Gastrocnemius medialis (tissue), 4 donors: ENCODE measurements around the gene DNAJC17. TPM values are rescaled to one million over a fixed set of nuclear protein-coding genes. Genes with fewer than 3 reads are reported as not detected.

ENCODE experiments used
- ATAC-seq, 2 donors: fragments of 150-250 bp; one replicate each; pipeline ENCODE4 v1.9.1; 2016
- DNase-seq, 2 donors: peaks; one replicate each; pipeline ENCODE4 v3.0.0-alpha.2; 2019
- H3K27ac ChIP-seq, 4 donors: fragments of 200-600 bp; sonication (generic); 1 replicate in 1 of 4; 2 replicates in 3 of 4; pipeline ENCODE4 v1.5.1; 2016 to 2018; ENCODE audit warnings: mild to moderate bottlenecking in 2 of 4, moderate library complexity in 1 of 4
- H3K27me3 ChIP-seq, 3 donors: fragments of 200-600 bp; sonication (generic) in 2 of 3; 1 replicate in 1 of 3; 2 replicates in 2 of 3; pipeline versions ENCODE4 v1.5.1 to v1.6.0; 2016 to 2019; ENCODE audit warnings: mild to moderate bottlenecking in 1 of 3, moderate library complexity in 1 of 3
- H3K36me3 ChIP-seq, 2 donors: fragments of 200-600 bp; sonication (generic) in 1 of 2; one replicate each; pipeline ENCODE4 v1.5.1; 2017 to 2018
- H3K4me1 ChIP-seq, 2 donors: fragments of 200-600 bp; sonication (generic) in 1 of 2; one replicate each; pipeline ENCODE4 v1.5.1; 2016 to 2017; ENCODE audit warnings: mild to moderate bottlenecking in 2 of 2
- H3K4me3 ChIP-seq, 4 donors: fragments of 200-600 bp; sonication (generic) in 3 of 4; 1 replicate in 1 of 4; 2 replicates in 3 of 4; pipeline ENCODE4 v1.5.1; 2016 to 2019; ENCODE audit warnings: mild to moderate bottlenecking in 2 of 4
- H3K9me3 ChIP-seq, 3 donors: fragments of 200-600 bp; sonication (generic) in 2 of 3; 1 replicate in 1 of 3; 2 replicates in 2 of 3; pipeline ENCODE4 v1.5.1; 2016 to 2019
- POLR2A ChIP-seq, 2 donors: fragments of 450-650 bp; IDR thresholded peaks; one replicate each; pipeline ENCODE4 v1.6.1; 2017; ENCODE audit warnings: antibody characterized with exemption in 2 of 2, mild to moderate bottlenecking in 2 of 2, moderate library complexity in 2 of 2
- in situ Hi-C, 4 donors: fragments of 200-750 bp; cut with MboI; loops; one replicate each; pipeline versions ENCODE4 v1.15.0 to v1.8.0; 2017; ENCODE audit warnings: low sequenced_read_pairs in 4 of 4
- intact Hi-C: fragments of 100-400 bp; cut with DNase I; formaldehyde crosslinking; loops from one replicate; pipeline ENCODE4 v1.15.1; 2023; ENCODE audit warnings: low total_unique reads
- total RNA-seq, 4 donors: library from RNA; depleted of rRNA; stranded (reverse); fragments of >200 nt; gene quantifications; one replicate each; pipeline versions ENCODE4 v1.1.0 to v1.2.3, GENCODE V29; 2016
- TF ChIP-seq, protein P1 (sequence below), 5 experiments: fragments of 450-650 bp in 3 of 5; fragments of 200-600 bp in 2 of 5; sonication (generic) in 2 of 5; IDR thresholded peaks in 4 of 5; conservative IDR thresholded peaks in 1 of 5; 1 replicate in 4 of 5; 2 replicates in 1 of 5; pipeline ENCODE4 v1.5.1; 2016 to 2019; ENCODE audit warnings: antibody characterized with exemption in 5 of 5, mild to moderate bottlenecking in 3 of 5, moderate library complexity in 3 of 5

The DNAJC17 gene
- total RNA-seq, 4 donors from 2014 or later, result 5.3 to 25.0 (median 11.4) TPM

DNA sequence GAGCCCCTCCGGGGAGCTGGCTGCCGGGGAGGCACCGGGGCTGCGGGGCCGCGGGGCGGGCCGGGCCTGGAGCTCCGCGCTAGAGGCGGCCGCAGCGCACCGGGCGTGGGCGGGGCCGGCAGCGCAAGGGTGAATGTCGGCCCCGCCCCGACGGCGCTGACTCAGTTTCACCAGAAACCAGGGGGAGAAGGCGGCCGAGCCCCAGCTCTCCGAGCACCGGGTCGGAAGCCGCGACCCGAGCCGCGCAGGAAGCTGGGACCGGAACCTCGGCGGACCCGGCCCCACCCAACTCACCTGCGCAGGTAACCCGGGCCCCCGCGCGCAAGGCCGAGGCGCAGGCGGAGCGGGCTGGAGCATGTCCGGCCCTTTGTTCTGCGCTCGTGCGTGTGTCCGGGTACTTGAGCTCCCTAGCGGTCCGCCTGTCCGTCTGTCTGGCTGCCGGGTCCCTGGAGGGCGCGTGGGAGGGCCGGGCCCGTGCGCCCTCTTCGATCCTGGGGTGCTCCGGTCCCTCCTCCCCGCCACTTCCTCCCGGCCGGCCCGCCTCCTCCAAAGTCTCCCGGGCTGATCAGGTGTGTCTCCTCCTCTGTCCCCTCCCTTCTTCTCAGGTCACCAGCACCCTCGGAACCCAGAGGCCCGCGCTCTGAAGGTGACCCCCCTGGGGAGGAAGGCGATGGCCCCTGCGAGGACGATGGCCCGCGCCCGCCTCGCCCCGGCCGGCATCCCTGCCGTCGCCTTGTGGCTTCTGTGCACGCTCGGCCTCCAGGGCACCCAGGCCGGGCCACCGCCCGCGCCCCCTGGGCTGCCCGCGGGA, 36.8 kb upstream of the DNAJC17 start, which contains the start of gene SPINT1:
Gene SPINT1 (plus strand): TSS at position 164 of the 811 bp plus-strand sequence. CDS start 507 bp downstream, at position 671.
- DNase-seq (no peak), ATAC-seq (no peak)
- in situ Hi-C loops (no loop called here), intact Hi-C loops (no loop called here)
- no peaks in the 10 kb centered on the region for H3K36me3 ChIP-seq
- H3K27ac ChIP-seq, result no peak within 1 kb of the TSS
- H3K4me3 ChIP-seq, result peak within 1 kb of the TSS; percentile 27 to 52 (median 45)
- TF ChIP-seq POLR2A (IDR thresholded peaks at IDR 0.05), result no peak
- no peaks in the 10 kb centered on the region for H3K9me3 ChIP-seq
- H3K4me1 ChIP-seq, result peaks cover 0 to 13% of the 10 kb centered on the region in 2 donors
- peaks cover 24 to 34% (median 29%) of the 10 kb centered on the region in 3 donors for H3K27me3 ChIP-seq

- Histone ChIP-seq H3K27me3 (peaks cover 24 to 34% (median 29%) of the 10 kb centered on the region in 3 donors), H3K4me3 (peak overlapping the region in 3 of 4 donors; percentile 41 to 52 (median 49)), H3K36me3 (no peaks in the 10 kb centered on the region), H3K27ac (no peak overlapping the region), H3K4me1 (peaks cover 0 to 13% of the 10 kb centered on the region in 2 donors), H3K9me3 (no peaks in the 10 kb centered on the region)
- intact Hi-C loops, result no loop called here
- no peak for ATAC-seq
- DNase-seq, result no peak
- in situ Hi-C loops, result no loop called here
- TF ChIP-seq, protein P1, sequence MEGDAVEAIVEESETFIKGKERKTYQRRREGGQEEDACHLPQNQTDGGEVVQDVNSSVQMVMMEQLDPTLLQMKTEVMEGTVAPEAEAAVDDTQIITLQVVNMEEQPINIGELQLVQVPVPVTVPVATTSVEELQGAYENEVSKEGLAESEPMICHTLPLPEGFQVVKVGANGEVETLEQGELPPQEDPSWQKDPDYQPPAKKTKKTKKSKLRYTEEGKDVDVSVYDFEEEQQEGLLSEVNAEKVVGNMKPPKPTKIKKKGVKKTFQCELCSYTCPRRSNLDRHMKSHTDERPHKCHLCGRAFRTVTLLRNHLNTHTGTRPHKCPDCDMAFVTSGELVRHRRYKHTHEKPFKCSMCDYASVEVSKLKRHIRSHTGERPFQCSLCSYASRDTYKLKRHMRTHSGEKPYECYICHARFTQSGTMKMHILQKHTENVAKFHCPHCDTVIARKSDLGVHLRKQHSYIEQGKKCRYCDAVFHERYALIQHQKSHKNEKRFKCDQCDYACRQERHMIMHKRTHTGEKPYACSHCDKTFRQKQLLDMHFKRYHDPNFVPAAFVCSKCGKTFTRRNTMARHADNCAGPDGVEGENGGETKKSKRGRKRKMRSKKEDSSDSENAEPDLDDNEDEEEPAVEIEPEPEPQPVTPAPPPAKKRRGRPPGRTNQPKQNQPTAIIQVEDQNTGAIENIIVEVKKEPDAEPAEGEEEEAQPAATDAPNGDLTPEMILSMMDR (IDR thresholded peaks at IDR 0.05 in 4 of 5, conservative IDR thresholded peaks at IDR 0.05 in 1 of 5), result no peak
- TF ChIP-seq POLR2A (IDR thresholded peaks at IDR 0.05), result no peak
Measured at GRCh38 chr15:40843261-40843884, 36.1 kb upstream of the DNAJC17 start.

GRCh38 chr15:40841741-40842140, 34.5 kb upstream of the DNAJC17 start:
- no peak overlapping the region for H3K4me3 ChIP-seq
- H3K27me3 ChIP-seq, result peaks cover 24 to 34% (median 29%) of the 10 kb centered on the region in 3 donors
- H3K4me1 ChIP-seq, result peaks cover 0 to 13% of the 10 kb centered on the region in 2 donors
- ATAC-seq (no peak), DNase-seq (no peak)
- no peaks in the 10 kb centered on the region for H3K36me3 ChIP-seq
- in situ Hi-C loops, result no loop called here
- H3K9me3 ChIP-seq, result no peaks in the 10 kb centered on the region
- H3K27ac ChIP-seq, result no peak overlapping the region
- intact Hi-C loops, result no loop called here
- TF ChIP-seq POLR2A (IDR thresholded peaks at IDR 0.05), result no peak
- TF ChIP-seq, protein P1 (IDR thresholded peaks at IDR 0.05 in 4 of 5, conservative IDR thresholded peaks at IDR 0.05 in 1 of 5), result no peak

GRCh38 chr15:40838756-40839155, 31.5 kb upstream of the DNAJC17 start:
- Histone ChIP-seq H3K9me3 (no peaks in the 10 kb centered on the region), H3K36me3 (no peaks in the 10 kb centered on the region), H3K27ac (no peak overlapping the region), H3K4me1 (peaks cover 0 to 3% of the 10 kb centered on the region in 2 donors), H3K27me3 (peaks cover 8 to 13% (median 10%) of the 10 kb centered on the region in 3 donors), H3K4me3 (no peak overlapping the region)
- TF ChIP-seq, protein P1 (IDR thresholded peaks at IDR 0.05 in 4 of 5, conservative IDR thresholded peaks at IDR 0.05 in 1 of 5), result no peak
- TF ChIP-seq POLR2A (IDR thresholded peaks at IDR 0.05), result no peak
- intact Hi-C loops, result no loop called here
- in situ Hi-C loops, result no loop called here
- DNase-seq, result no peak
- no peak for ATAC-seq

GRCh38 chr15:40836020-40836419, 28.7 kb upstream of the DNAJC17 start:
- H3K27ac ChIP-seq, result no peak overlapping the region
- intact Hi-C loops, result no loop called here
- peak in 1 of 2 donors; percentile 74 for ATAC-seq
- H3K36me3 ChIP-seq, result no peaks in the 10 kb centered on the region
- H3K27me3 ChIP-seq, result no peaks in the 10 kb centered on the region
- in situ Hi-C loops, result no loop called here
- no peaks in the 10 kb centered on the region for H3K9me3 ChIP-seq
- no peaks in the 10 kb centered on the region for H3K4me1 ChIP-seq
- no peak overlapping the region for H3K4me3 ChIP-seq
- TF ChIP-seq, protein P1 (IDR thresholded peaks at IDR 0.05 in 4 of 5, conservative IDR thresholded peaks at IDR 0.05 in 1 of 5), result no peak
- TF ChIP-seq POLR2A (IDR thresholded peaks at IDR 0.05), result no peak
- DNase-seq, result no peak
